ENCODE data around the gene AVPR2.
A peak's percentile ranks its signal among the peaks of the same experiment; 100 is the strongest.

Gene AVPR2

DNA sequence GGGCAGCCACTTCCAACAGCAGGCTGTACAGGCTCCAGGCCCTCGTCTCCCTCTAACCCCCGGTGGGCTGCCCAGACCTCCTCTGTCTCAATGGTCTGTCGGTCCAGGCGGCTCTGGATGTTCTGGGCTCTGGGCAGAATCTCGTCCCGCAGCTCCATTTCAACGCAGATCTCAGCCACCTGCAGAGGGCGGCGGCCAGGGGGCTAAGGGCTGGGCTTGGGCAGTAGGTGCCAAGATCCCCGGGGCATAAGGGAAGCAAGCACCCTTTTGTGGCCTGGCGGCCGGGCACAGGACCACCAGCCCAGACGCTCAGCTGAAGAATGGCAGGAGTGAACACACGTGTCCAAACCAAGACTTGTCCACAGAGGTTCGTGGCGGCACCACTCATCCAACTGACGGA is 9.2 kb downstream of the AVPR2 start:
- no peak for DNase-seq (ENCODE audit: low read depth)

DNA sequence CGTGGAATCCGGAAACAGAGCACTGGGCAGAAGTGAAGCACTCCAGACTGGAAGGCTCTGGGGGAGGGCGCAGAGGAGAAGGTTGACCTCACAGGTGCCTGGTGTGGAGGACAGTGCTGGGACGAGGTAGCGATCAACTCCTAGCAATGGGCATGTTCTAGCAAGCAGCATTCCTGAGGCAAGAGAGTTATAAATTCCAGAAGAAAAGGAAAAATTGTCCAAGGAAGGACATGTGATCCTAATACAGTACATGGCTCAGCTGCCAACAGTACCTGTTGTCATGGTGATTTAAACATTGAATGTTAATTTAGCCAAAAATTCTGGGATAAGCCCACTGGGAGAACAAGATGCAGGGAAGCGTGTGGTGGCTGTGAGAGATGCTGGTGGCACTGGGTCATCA is 13.4 kb downstream of the AVPR2 start:
- no peak for DNase-seq (ENCODE audit: low read depth)

DNA sequence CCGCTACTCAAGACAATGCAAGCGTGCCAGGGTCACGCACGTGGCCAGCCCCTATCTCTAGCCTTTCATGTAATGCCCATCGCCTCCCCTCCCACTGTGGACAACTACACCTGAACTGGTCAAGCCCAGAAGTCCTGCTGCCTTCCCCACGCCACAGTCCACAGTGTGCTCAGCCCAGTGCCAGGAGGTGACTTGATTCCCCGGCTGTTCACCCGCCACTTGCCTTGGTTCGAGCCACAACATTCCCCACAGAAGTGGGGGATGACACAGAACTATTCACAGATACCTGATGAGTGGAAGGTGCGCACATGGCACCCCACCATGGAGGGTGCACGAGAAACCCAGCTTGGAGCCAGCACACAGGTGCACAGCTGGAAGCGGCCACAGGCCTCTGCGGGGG is 14.8 kb downstream of the AVPR2 start:
- no peak for DNase-seq (ENCODE audit: low read depth)

DNA sequence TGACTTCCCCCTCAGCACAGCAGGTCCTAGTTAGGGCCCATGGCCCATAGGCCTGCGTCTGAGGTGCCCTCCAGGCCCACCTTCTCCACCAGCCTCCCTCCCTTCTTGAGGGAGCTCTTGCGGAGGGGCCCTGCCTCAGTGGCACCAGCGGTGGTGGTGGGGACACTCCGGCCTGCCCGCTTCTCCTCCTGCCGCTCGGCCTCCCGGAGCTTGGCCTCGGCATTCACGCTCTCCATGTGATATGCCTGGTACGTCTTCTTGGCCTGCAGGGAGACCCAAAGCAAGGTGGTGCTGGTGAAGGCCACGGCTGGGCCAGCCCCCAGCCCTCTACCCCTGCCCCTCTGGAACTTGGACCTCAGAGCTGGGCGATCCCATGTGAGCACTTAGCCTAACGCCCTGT is 16.1 kb downstream of the AVPR2 start:
- DNase-seq (ENCODE audit: low read depth): no peak

DNA sequence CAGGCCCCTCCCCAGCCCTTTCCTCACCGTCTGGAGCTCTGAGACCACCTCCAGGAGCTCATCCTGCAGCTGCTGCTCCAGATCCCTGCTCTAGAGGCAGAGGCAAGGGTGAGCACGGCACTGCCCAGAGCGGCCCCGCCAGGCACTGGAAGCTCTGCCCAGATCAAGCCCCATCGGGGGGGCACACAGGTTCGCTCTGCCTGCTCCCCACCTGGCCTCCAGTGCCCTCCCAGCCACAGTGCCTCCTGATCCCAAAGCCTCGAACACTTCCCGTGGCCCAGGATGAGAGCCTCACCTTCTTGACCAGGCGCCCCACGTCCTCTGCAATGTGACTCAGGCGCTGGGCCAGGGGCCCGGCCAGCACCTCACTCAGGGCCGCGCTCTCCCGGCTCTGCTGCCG is 16.6 kb downstream of the AVPR2 start:
- DNase-seq (ENCODE audit: low read depth): no peak

DNA sequence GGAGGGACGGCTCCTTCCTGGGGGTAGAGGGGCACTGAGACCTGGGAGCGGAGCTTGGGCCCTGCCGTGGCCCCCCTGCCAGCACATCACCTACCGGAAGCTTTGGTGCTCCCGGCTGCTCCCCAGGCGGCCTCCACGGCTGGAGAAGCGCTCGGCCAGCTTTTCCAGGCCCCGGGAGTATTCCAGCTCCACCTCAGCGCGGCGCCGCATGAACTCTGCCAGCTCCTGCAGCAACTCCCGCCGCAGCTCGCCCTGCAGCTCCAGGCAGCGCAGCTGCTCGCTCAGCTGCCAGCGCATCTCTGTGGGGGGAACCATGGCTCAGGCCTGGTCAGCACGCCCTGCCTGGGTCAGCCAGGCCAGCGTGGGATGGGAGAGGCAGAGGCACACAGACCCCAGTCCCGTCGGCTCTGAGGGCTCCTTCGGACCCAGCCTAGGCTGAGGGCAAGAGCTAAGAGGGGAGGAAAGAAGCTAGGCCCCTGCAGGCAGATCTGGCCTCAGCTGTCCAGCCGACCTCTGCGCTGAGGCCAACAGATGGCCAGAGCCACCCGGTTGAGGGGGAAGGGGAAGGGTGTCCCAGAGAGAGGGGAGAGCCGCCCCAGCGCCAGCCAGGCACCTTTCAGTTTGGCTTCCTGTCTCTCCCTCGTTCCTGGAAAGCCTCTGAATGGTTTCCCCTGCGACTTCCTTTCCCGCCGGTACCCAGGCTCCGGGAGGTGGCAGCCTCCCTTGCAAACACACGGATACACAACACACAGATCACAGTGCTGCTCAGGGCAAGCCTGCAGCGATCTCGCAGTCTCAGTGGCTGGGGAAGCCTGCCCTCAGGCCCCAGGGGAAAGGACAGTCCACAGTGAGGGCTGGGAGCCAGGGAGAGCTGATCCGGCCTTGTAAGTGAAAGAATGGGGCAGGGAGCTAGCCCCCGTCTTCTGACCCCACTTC is 17.3 kb downstream of the AVPR2 start:
- DNase-seq (ENCODE audit: low read depth): no peak

DNA sequence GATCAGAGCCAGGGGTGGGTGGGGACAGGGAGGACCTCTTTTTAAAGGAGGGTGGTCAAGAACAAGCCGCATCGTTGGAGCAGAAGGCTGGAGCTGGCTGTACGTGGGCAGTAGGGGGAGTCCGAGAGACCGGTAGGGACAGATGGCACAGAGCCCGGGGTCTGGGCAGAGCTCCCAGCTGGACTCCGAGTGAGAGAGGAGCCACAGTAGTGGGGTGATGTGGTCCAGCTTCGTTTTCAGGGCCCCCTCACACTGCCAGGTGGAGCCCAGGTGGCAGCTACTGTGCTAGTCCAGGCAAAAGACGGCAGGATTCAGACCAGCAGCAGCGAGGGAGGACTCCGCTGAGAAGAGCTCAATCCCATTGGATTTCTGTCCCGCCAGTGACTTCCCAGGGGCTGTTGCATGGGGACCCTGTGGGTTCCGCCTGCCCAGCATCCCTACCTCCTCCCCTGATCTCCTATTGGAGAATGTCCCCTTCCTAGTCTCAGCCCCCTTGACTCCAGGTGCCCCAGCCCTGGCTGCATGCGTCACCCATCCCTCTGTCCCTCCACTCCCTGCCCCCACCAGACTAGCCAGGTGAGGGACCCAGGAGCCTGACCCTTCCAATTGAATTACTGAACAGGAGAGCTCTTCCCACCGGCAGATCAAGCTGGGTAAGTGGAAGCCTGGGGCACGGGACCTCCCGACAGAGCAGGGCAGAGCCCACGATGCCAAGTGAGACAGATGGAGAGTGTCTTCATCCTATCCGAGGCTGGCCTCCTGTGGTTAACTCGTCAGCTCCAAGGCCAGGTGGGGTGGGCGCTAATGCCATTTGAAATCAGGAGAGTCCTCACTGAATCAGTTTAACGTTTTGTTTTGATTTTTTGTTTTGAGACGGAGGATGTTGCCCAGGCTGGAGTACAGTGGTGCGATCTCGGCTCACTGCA is 18.7 kb downstream of the AVPR2 start:
- DNase-seq (ENCODE audit: low read depth): no peak

DNA sequence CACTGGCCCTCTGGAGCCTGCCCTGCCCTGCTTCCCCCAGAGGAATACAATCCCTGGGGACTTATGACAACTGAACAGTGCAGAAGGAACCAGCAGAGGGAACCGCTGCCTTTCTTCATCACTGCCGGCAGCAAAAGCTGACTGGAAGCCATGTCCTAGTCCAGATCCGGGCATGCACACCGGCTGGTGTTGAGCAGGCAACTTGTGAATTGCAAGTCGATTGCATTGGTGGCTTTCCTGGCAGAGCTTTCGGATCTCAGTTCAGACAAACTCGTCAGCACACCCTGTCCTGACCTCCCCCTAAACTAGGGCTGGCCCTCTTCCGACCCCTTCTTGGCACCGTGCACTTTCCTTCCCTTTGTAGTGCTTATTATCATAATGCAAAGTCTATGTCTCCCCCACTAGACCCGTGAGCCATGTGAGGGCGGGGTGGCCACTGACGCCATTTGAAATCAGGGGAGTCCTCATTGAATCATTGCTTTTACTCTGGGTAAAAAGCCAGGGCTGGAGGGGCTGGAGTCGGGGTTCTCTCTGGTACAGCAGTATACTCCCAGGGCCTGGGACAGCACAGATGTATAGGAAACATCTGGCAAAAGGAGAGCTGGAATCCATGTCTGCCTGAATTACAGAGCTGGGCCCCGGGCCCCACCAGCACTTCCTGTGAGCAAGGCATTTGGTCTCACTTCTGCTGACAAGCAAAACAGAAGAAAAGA is 19.8 kb downstream of the AVPR2 start:
- DNase-seq (ENCODE audit: low read depth): no peak

DNA sequence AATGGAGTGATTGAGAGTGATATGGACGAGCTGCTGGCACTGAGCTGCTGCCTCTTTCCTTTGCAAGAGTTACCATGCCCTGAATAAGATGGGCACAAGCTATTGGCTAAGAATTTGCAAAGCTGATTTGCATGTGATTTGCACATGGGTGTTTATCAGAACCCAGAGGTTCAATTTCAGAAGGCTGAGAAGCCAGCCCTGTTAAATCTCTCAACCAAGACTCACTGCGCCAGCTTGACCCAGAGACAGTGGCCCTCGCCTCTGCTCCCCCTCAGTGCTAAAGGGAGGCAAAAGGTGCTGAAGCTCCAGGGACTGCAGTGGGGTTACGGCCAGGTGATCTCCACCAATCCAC is 20.9 kb downstream of the AVPR2 start:
- no peak for DNase-seq (ENCODE audit: low read depth)

DNA sequence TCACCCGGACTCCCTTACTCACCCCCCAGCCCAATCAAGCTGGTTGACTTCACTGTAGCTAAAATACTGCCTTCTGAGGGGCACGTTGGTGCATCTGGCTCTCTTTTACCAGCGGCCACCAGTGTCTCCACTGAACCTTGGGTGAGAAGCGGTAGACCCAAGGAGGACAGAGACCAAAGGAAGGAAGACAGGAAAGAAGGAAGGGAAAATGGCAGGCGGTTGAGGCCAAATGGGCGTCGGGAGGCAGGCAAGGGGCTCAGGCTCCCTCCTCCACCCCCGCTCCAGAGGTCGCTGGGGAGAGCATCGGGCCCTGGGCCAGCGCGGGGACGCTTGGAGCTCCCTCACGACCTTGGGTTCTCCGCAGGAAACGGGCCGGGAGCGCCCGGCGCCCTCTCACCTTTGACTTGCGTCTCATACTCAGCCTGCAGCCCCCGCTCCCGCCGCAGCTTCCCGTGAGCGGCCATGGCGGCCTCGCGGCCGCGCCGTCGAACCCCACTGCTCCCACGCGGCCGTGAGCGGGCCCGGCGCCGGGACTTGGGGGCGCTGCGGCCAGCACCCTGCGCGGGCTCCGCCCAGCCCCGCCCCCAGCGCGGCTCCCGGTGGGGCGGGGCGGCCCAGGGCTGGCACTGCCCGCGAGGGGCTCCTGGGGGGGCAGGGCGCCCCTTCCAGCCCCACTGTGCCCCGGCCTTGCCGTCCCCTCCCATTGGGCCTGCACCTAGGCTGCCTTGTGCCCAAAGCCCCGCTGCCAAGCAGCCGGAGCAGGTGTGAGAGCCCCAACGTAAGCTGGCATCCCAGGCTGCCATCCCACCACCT is 21.5 kb downstream of the AVPR2 start, which contains the start of gene ARHGAP4:
ARHGAP4 (minus strand) TSS at position 526 of the 813 bp plus-strand sequence; CDS start at position 464, 62 bp downstream.
- peak; percentile 61 for DNase-seq (ENCODE audit: low read depth)

DNA sequence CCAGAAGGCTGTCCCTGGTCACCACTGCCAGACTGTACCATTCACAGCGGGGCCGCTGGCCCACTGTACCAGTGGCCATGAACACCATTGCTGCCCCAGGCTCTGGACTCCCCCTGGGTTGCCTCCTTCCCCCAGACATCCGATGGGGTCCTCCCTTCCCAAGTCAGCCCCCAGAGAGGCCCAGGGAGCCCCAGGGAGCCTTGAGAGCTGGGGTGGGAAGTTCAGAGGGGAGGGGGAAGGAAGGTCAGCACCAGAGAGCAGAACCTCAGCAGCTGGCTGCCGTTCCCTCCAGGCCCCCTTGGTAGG is 22.0 kb downstream of the AVPR2 start:
- no peak for DNase-seq (ENCODE audit: low read depth)

DNA sequence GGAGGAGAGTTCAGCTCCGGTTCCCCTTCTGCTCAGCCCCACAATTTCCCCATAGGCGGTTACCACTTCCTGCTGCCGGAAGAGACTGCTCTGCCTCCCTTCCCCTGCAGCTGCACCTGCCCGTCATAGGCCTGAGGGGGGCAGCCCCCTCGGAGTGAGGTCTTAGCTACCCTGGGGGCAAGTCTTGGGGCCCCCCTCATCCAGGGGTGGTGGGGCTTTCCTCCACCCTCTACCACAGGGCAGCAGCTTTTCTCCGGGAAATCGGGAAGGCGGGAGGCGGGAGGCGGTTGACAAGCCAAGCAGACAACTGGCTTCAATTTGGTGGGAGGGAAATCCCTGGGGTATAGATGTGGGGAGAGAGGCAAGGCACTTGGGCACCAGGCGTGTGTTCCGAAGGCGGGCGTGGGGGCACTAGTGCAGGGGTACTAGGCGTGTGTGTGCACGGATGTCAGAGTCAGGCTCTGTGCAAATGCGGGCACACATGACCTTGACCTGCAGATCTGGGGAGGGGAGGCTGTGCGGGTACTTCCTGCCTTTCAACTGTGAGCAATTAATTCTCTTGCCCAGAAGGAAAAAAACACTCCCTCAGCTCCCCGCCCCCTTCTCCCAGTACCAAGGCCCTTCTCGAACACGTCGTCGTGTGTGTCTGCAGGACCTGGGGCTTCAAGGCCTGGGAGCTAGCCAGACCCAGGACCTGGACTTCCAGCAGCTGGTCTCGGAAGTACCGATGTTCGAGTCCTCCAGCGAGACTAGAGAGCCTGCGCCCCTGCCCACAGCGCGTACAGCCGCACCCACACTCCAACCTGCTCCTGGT is 22.6 kb downstream of the AVPR2 start:
- DNase-seq (ENCODE audit: low read depth): peak; percentile 59

DNA sequence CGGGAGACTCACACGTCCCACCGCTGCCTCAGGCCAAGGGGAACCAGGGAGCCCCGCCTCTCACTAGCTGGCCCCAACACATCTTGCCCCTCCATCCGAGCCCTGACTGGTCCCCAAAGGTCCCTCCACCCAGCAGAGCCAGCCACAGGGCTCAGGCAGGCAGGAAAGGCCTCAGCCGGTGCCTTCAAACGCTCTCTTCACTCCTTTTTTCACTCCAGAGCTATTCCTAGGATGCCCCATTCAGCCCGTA is 23.1 kb downstream of the AVPR2 start:
- no peak for DNase-seq (ENCODE audit: low read depth)

DNA sequence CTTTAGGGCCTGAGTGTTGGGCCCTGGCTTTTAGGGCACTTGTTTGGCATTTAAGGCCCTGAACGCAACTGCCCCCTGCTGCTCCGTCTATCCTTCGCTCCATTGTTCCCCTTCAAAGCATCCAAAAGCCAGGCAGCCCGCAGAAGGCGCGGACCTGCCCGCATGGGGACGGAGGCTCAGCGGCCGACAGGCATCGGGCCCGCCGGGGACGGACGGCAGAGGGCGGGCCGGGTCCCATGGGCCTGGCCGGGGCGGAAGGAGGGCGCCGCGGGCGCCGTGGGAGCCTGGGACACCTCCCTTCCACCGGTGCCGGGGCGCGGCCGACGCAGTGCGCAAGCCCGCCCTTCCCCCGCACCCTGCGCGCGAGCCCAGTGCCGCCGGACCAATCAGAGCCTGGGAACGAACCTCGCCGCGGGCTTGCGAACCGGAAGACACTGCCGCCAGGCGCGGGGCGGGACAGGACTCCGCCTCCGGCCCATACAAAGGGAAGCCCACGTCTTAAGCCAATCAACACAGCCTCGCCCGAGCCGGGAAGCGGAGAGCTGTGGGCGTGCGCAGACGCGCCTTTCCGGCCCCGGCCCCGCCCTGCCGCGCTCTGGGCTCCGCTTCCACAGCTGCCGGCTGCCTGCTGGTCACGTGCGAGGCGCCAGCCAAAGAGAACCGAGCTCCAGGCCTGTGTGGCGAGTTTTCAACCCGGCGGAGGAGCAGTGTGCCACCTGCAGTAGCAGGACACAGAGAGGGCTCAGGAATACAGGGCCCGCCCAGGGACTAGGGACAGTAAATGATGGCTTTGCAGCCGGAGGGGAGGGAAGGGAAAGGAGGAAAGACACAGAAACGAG is 23.7 kb downstream of the AVPR2 start:
- peak; percentile 90 for DNase-seq (ENCODE audit: low read depth)

DNA sequence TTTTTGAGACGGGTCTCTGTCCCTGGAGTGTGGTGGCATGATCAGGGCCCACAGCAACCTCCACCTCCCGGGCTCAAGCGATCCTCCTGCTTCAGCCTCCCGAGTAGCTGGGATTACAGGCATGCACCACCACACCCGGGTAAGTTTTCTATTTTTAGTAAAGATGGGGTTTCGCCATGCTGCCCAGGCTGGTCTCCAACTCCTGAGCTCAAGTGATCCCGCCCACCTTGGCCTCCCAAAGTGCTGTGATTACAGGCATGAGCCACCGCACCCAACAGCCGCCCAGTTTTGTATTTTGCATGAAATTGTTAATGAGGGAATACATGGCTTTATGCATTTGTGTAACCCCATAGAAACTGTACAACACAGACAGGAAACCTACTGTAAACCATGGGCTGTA is 24.4 kb downstream of the AVPR2 start:
- DNase-seq (ENCODE audit: low read depth): no peak

DNA sequence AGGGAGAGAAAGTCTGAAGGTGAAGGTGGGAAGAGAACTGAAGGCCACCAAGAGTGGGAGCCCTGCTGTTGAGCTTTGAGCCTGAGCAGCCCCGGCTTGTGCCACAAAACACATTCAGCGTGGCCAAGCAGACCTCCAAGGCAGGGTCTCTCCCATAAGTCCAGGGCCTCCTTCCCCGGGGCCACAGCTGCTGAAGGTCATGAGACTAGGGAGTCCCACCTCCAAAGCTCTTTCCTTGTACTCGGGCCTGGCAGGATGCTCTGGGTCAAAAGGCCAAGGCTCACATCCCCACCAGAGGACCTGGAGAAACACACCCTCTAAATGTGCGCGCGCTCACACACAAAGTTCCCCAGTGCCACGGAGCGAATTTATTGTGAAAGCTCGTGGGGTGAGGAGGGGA is 25.1 kb downstream of the AVPR2 start:
- no peak for DNase-seq (ENCODE audit: low read depth)

DNA sequence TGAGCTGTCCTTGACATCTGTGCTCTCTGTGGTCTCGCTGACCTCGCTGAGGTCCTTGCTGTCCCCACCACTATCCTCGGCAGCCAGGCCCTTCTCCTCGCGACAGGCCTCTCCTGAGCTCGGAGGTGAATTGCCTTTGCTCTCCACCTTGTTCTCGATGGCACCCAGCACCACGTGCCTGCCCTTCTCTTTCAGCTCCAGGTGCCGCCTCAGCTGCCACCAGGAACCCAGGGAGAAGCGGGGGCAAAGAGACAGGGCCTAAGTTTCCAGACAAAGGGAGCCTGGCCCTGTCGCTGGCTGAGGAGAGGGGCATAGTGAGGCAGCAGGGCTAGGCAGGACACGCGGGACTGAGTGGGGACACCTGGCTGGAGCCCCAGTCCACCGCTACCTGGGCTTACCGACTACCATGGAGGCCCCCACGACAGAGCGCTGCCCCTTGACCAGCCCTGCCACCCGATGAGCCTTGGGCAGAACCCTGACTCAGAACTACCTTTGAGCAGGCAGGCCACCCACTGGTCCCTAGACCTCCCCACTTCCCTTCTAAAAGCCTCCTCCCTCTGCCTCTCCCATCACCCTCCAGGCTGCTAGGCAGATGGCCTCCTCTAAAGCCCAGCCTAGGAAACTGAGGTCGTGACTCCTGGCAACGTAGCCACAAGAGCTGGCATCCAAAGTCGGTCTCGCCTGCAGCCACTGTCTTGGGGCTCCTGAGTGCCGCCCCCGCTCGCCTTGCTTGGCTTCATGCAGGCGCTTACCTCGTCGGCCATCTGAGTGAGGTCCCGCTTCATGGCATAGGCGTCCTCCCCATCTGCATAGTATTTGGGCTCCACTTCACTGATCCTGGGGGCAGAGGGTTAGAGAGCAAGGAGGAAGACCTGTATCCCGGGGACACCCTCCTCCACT is 25.8 kb downstream of the AVPR2 start:
- no peak for DNase-seq (ENCODE audit: low read depth)

DNA sequence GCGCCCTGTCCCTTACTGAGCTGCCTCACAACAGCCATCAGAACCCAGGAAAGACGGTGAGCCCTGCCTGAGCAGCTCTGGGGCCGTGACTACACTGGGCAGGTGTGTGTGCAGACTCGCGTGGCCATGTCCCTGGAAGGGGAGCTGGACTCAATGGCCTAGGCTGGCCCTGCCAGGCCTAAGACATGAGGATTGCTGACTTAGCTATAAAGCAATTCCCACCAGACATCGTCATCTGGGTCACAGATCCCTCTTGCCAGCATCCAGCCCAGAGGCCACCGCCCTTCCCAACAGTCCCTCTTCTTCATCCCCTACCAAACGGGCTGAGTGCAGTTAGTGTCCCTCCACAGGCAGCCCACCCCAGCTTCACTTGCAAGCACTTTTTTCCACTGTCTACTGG is 26.7 kb downstream of the AVPR2 start:
- DNase-seq (ENCODE audit: low read depth): no peak

DNA sequence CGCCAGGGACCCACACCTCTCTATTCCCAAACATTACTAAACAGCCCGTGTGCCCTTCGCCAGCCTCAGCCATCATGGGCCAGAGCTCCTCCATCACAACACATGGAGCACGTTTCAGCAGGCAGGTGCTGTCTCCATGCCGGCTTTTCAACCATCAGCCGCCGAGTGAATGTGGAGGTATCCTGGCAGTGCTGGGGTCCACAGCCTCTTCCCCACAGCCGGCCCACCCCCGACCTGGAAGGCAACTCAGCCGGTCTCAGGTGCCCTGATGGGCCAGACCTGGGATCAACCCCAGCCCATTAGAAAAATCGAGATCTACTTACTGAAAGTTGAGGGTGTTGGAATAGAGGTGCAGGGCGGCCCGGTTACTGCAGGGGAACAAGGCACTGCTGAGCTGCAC is 27.3 kb downstream of the AVPR2 start:
- DNase-seq (ENCODE audit: low read depth): no peak
